Coronary artery (tissue), 2 donors: ENCODE results near the gene ARHGAP23.
A peak's percentile ranks its signal among the peaks of the same experiment; 100 is the strongest.

ENCODE experiments used
- DNase-seq: peaks from one replicate; pipeline ENCODE4 v3.0.0-alpha.2; 2017; ENCODE audit warnings: low spot score
- H3K27ac ChIP-seq, 2 donors: fragments of 200-600 bp; sonication (generic); one replicate each; pipeline ENCODE4 v1.5.1; 2016 to 2019
- H3K4me3 ChIP-seq: fragments of 200-600 bp; sonication (generic); 2 replicates; pipeline ENCODE4 v1.5.1; 2016; ENCODE audit warnings: mild to moderate bottlenecking, moderate library complexity
- TF ChIP-seq, protein P1 (sequence below): fragments of 200-600 bp; sonication (generic); IDR thresholded peaks from one replicate; pipeline ENCODE4 v1.5.1; 2019; ENCODE audit warnings: antibody characterized with exemption

The ARHGAP23 gene

DNA sequence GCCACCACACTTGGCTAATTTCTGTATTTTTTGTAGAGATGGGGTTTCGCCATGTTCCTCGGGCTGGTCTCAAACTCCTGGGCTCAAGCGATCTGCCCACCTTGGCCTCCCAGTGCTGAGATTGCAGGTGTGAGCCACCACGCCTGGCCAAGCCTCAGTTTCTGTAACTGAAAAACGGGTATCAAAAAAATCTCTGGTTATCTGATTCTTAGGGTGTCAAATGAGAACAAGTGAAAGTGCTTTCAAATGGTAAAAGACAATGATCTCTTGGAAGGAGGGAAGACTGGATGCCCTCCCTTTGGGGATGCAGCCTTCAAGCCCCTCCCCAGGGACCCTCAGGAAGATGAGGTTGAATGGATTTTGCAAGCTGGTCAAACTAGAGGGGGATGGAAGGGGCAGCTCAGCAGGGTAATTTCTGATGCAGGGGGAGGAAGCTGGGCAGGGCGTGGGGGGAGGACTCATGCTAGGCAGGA is 22.3 kb downstream of the ARHGAP23 start:
- TF ChIP-seq, protein P1, sequence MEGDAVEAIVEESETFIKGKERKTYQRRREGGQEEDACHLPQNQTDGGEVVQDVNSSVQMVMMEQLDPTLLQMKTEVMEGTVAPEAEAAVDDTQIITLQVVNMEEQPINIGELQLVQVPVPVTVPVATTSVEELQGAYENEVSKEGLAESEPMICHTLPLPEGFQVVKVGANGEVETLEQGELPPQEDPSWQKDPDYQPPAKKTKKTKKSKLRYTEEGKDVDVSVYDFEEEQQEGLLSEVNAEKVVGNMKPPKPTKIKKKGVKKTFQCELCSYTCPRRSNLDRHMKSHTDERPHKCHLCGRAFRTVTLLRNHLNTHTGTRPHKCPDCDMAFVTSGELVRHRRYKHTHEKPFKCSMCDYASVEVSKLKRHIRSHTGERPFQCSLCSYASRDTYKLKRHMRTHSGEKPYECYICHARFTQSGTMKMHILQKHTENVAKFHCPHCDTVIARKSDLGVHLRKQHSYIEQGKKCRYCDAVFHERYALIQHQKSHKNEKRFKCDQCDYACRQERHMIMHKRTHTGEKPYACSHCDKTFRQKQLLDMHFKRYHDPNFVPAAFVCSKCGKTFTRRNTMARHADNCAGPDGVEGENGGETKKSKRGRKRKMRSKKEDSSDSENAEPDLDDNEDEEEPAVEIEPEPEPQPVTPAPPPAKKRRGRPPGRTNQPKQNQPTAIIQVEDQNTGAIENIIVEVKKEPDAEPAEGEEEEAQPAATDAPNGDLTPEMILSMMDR = no peak
- Histone ChIP-seq H3K4me3 (peak overlapping the region; percentile 41), H3K27ac (peak overlapping the region; percentile 43 to 96)
- no peak for DNase-seq

DNA sequence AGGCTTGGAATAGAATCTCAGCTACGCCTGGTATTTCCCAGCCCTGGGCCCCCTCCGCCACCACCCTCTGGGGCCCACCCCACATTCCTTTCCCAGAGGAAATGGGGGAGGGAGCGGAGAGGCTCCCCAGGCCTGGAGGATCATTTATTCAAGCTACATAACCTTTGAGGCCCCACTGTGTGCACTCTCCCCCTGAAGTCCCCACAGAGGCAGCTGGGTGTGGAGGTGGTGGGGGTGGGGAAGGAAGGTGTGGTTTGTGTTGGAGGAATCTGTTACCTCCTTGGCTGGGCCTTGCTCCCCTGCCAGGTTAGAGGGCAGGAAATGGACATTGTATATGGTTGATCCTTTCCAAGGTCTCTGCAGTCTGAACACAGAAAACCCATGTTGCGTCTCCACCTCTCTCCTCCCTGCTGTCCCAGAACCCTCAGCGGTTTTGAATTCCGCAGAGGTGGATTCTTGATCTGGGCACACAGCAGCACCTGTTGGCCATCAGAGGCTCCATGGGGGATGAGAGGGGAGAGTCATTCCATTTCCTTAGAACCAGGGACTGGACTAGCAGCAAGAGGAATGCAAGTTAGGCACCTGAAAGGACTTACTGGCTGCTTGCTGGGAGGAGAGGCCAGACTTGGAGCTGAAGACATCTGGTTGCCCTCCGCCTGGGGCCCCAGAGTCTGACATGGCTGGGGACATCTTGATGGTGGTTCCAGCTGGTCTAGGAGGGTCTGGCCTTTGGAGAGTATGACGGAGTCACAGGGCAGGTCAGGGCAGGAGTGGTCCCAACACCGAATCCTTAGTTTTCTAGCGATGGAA is 23.0 kb downstream of the ARHGAP23 start:
- TF ChIP-seq, protein P1 = no peak
- DNase-seq = no peak
- peak overlapping the region; percentile 41 for H3K4me3 ChIP-seq
- H3K27ac ChIP-seq = peak overlapping the region; percentile 43 to 96

DNA sequence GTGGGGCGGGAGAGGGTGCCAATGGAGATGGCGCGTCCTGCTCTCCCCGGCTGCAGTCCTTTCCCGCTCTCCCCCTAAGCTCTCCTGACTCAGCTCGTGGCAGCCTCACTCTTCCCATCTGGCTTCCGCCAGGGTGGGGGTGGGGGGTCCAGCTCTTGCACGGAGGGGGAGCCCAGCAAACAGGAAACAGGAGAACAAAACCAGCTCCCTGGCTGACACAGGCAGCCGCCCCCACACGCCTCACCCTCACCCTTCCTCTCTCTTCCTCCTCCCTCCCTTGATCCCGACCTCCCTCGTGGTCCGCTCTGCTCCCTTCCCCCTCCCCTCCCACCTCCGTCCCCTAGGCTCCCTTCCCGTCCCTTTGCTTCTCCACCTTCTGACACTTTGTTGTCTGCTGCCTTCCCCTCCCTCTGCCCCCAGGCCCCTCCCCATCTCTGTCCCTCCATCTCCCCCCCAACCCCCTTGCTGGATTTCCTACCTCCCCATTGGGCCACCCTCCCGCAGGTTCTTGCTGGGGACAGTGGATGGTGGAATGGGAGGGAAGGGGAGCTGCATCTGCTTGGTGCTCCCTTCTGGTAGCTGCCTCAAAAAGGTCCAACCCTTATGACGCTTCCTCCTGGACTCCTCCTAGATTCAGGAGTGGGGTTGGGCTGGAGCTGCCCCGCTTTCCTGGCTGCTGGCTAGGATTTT is 23.7 kb downstream of the ARHGAP23 start:
- peak overlapping the region; percentile 43 to 96 for H3K27ac ChIP-seq
- peak overlapping the region; percentile 41 for H3K4me3 ChIP-seq
- TF ChIP-seq, protein P1 = no peak
- DNase-seq = no peak

DNA sequence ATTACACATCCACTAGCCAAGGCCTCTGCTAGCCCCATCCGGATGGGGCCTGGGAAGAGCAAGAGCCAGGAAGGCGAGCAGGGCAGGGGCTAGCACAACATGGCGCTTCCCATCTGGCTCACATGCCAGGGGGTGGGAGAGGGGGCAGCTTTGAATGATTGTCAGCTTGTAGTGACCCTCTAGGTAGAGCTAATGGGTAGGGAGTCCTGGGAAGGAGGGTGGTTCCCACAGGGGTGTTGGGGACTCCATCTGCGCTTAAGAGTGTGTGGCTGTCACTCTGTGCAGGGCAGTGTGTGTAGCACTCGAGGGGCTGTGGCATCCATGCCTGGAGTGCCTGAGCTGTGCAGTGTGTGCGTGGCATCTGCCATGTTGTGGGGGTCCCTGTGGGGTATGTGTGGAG is 24.5 kb downstream of the ARHGAP23 start:
- H3K27ac ChIP-seq = peak overlapping the region; percentile 43 to 96
- DNase-seq = no peak
- peak overlapping the region; percentile 73 for H3K4me3 ChIP-seq
- TF ChIP-seq, protein P1 = no peak

DNA sequence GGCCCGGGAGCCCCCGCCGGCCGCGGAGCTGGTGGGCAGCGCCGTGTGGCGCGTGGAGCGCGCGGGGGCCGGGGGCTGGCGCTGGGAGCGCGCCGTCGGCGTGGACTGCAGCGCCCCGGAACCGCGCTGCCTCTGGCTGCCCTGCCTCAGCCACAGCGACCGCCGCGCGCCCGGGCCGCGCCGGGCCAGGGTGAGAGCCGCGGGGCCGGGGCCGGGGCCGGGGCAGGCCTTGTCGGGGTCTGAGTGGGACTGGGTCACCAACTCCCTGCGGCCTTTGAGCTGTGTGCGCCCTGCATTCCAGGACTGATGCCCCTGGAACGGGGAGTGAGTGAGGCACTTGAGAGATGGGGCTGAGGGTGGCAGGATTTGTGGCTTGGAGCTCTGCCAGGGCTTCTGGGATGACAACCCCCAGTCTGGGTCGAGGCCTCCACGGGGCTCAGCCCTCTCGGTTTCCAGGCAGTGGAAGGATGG is 25.7 kb downstream of the ARHGAP23 start:
- Histone ChIP-seq H3K4me3 (peak overlapping the region; percentile 73), H3K27ac (peak overlapping the region; percentile 81 to 96)
- TF ChIP-seq, protein P1 = no peak
- no peak for DNase-seq

DNA sequence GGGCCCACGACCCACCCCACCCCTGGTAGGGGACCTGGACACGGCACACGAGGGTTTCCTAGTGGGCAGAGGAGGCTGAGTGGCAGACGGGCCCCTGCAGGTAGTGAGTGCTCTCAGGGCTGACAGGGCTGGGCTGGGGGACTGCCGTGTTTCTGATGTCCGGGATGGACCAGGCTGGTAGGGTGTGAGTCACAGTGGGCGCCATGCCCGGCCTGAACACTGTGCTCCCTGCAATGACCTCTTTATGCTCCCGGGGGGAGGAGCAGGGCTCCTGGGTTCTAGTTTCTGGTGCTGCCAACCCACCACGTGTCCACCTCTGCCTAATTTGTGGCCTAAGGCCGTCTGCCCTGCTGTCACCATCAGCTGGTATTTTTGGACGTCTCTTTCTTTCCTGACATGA is 26.3 kb downstream of the ARHGAP23 start:
- TF ChIP-seq, protein P1 = no peak
- peak overlapping the region; percentile 73 for H3K4me3 ChIP-seq
- peak overlapping the region; percentile 81 to 96 for H3K27ac ChIP-seq
- DNase-seq = peak; percentile 94
